IMR-90 (cell line): ENCODE data around the gene CFAP58.

Experiments
- CHD1 ChIP-seq: IDR thresholded peaks from 2 replicates; pipeline ENCODE4 v1.6.1; 2012; ENCODE audit warnings: low read depth, low read length, improper control_type of control experiment
- CTCF ChIP-seq: conservative IDR thresholded peaks from 2 replicates; pipeline ENCODE4 v1.5.1; 2012; ENCODE audit warnings: mild to moderate bottlenecking, low read depth, low read length, improper control_type of control experiment
- FOS ChIP-seq: fragments of 150-350 bp; IDR thresholded peaks from 2 replicates; pipeline ENCODE4 v1.6.1; 2016; ENCODE audit warnings: low read depth, low read length
- MAFK ChIP-seq: IDR thresholded peaks from 2 replicates; pipeline ENCODE4 v1.6.1; 2012; ENCODE audit warnings: low read depth, low read length, improper control_type of control experiment
- MAZ ChIP-seq: IDR thresholded peaks from 2 replicates; pipeline ENCODE4 v1.6.1; 2012; ENCODE audit warnings: low read depth, mild to moderate bottlenecking, low read length, improper control_type of control experiment, moderate library complexity, borderline replicate concordance
- MXI1 ChIP-seq: IDR thresholded peaks from 2 replicates; pipeline ENCODE4 v1.6.1; 2012; ENCODE audit warnings: low read depth, mild to moderate bottlenecking, low read length, moderate library complexity, borderline replicate concordance
- NFE2L2 ChIP-seq: fragments of 150-350 bp; IDR thresholded peaks from 2 replicates; pipeline ENCODE4 v1.6.1; 2016; ENCODE audit warnings: low read depth, mild to moderate bottlenecking, low read length
- POLR2A ChIP-seq: IDR thresholded peaks from 2 replicates; pipeline ENCODE4 v1.6.1; 2012; ENCODE audit warnings: mild to moderate bottlenecking, low read depth, low read length
- RAD21 ChIP-seq: IDR thresholded peaks from 2 replicates; pipeline ENCODE4 v1.6.1; 2012; ENCODE audit warnings: low read length, improper control_type of control experiment
- RFX5 ChIP-seq: IDR thresholded peaks from 2 replicates; pipeline ENCODE4 v1.8.0; 2012; ENCODE audit warnings: low read depth, mild to moderate bottlenecking, low read length, moderate library complexity
- SMC3 ChIP-seq: fragments of 150-350 bp; IDR thresholded peaks from 2 replicates; pipeline ENCODE4 v1.6.1; 2016; ENCODE audit warnings: low read depth, mild to moderate bottlenecking, antibody characterized with exemption, low read length, moderate library complexity
- USF2 ChIP-seq: fragments of 150-350 bp; IDR thresholded peaks from 2 replicates; pipeline ENCODE4 v1.6.1; 2017; ENCODE audit warnings: mild to moderate bottlenecking, antibody characterized with exemption, low read length, low read depth
- TF ChIP-seq, protein P1 (sequence below): fragments of 150-350 bp; IDR thresholded peaks from 2 replicates; pipeline ENCODE4 v1.6.1; 2016; ENCODE audit warnings: low read depth, mild to moderate bottlenecking, low read length, moderate library complexity, borderline replicate concordance

GRCh38 chr10:104334561-104334960, 19.1 kb upstream of the CFAP58 start:
- TF ChIP-seq RFX5 = no peak
- no peak for TF ChIP-seq CTCF
- no peak; the same call in 1 of the 2 replicates for TF ChIP-seq POLR2A
- TF ChIP-seq CHD1 = no peak
- TF ChIP-seq MAZ = no peak
- TF ChIP-seq RAD21 = no peak
- TF ChIP-seq USF2 = no peak
- TF ChIP-seq MXI1 = no peak
- no peak for TF ChIP-seq SMC3
- no peak for TF ChIP-seq FOS
- TF ChIP-seq NFE2L2 = no peak
- no peak for TF ChIP-seq MAFK
- TF ChIP-seq, protein P1, sequence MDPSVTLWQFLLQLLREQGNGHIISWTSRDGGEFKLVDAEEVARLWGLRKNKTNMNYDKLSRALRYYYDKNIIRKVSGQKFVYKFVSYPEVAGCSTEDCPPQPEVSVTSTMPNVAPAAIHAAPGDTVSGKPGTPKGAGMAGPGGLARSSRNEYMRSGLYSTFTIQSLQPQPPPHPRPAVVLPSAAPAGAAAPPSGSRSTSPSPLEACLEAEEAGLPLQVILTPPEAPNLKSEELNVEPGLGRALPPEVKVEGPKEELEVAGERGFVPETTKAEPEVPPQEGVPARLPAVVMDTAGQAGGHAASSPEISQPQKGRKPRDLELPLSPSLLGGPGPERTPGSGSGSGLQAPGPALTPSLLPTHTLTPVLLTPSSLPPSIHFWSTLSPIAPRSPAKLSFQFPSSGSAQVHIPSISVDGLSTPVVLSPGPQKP = no peak
